GM18867 (cell line): ENCODE measurements around the gene INKA2.

Experiments used
- ATAC-seq: cut with Tn5 transposase; IDR thresholded peaks from one replicate; pipeline ENCODE4 v1.9.1; 2021; ENCODE audit warnings: mild to moderate bottlenecking, moderate library complexity; ENCODE audit not compliant: unreplicated experiment

The INKA2 gene

DNA sequence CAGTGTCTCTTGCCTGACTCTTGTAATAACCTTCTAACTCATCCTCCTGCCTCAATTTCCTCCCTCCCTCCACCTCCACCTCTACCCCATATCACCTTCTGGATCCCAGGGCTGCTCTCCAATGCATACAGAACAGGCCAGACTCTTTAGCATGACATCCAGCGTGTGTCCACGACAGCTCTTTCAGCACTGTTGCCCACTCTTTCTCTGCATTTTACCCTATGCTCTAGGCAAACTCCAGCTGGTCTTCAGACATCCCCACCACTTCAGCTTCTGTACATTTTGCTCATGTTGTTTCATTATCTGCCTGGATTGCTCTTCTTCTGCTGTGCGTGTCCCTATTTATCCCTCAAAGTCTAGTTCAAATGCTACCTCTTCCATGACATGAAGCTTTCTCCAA lies 4.8 kb downstream of the INKA2 start:
- no peak for ATAC-seq

DNA sequence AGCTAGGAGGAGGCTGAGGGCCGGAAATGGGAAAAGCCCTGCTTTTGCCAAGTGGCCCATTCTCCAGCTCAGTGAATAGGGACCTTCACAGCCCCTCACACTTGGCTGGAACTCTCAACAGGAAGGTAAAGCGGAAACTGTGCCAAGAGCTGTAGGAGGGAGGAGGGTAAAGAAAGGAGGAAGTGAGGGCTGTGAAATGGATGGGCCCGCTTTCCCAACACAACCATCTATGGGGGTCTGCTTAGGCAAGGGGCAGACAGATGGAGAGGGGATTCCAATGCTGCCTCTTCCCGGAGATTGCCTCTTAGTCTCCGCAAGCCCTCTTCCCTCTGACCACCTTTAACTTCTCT lies 5.2 kb downstream of the INKA2 start:
- no peak for ATAC-seq

DNA sequence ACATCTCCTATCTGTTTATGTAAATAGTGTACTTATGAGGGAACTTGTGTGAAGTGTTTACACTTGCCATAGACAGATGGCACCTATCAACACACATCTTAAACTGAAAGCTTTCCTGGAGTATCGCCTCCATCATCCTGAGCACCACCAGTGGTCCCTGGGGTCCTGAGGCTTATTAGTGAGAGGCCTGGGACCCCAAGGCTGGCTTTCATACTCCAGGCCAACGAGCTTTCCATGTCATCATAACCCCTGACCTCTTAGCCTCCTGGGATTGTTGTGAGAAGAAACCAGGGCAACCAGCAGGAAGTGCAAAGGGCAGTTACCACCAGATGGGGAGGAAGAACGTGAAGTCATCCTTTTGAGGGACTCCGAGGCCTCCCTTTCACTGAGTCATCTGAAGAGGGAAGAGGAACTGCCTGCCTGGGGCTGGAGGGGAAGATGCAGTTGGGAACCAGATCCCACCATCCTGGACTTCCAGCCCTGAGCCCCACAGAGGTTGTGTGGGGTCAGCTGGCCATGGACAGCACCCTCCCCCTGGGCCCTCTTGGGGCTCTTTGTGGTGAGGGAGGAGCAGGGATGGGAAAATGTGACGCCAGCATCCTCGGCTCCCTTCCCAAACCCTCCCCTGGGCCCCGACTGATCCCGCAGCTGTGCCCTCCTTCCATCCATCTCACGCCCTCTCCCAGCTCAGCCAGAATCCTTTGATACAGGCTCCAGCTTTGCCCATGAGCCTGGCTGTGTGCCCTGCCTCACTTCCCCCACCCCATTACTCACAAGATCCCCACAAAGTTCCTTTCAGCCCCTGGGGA lies 5.8 kb downstream of the INKA2 start:
- ATAC-seq: no peak

DNA sequence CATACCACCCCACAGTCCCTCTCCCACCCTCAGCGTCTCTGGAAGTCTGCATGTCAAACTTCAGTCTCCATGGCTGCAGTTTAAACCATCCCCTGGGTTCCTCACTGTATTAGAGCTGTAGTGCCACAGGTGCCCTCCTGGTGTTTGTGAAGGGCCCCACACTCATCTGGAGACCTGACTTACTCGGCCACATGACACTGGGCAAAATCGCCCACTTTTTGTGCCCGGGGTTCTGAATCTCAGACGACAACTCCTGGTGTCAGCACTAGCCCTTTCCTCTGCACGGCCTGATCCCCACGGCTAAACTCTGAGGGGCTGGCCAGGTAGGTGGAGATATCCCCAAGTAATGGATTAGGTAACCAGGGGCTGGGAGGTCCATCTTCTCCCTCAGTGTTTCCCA lies 6.5 kb downstream of the INKA2 start:
- ATAC-seq: no peak

DNA sequence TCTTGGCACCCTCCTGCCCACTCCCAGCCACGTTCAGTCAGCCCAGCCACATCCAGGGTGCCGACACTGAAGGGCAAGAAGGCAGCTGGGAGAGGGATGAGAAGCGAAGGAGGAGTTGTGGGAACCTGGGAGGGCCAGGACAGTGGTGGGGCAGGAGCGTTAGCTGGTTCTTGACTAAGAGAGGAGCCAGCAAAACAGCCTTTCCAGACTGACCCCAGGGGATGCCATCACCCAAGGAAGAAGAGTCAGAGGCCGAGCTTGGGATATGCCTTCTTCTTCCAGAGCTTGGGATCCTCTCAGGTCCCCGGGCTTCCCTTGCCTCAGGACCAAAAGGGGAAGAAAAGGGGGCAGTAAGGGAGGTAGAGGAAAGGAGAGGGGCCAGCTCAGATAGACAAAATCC lies 7.2 kb downstream of the INKA2 start:
- no peak for ATAC-seq

DNA sequence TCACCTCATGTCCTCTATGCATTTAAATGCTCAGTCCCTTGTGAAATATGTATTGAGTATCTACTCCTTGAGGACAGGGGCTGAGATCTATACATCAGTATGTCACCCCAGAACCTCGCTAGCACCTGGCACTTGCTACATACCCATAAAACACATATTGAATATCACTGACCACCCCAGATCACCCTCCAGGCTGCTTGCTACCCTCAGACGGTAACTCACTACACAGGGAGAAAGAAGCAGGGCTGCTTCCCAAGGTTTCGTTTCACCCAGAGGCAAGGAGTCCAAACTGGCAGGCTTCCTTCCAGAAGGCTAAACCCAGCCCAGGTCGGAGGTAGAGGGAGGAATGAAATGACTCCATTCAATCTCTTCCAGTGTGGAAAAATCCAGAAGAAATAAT lies 8.5 kb downstream of the INKA2 start:
- no peak for ATAC-seq

DNA sequence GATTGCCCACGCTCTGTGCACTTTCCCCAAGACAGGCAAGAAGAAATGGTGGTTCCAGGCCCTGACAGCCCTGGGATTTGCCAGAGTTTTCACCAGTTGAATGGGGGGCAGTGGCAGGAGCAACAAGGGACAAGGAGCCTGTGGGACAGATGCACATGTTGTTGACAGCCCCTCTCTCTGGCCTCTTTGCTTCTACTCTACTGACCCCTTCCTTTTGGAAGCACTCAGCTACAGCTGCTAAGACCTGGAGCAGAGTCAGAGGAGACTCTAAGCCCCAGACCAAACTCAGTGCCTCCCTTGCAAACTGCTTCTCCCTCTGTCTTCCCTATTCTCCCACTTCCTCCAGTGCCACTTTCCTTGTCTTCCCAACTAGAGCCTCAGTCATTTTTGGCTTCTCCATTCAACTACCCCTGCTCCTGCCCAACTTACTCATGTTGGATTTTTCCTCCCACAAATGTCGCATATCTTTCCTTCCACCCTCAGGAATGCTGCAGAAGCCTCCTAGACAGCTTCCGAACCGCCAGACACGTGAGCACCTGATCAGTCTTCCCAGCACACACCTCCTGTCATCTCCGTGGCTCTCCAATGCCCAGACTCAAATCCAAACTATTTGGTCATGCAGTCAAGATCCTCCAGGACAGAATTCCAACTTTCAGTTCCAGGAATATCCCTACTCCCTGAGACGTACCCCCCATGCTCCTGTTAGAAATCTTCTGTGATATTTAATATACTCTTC lies 9.1 kb downstream of the INKA2 start:
- ATAC-seq: no peak

DNA sequence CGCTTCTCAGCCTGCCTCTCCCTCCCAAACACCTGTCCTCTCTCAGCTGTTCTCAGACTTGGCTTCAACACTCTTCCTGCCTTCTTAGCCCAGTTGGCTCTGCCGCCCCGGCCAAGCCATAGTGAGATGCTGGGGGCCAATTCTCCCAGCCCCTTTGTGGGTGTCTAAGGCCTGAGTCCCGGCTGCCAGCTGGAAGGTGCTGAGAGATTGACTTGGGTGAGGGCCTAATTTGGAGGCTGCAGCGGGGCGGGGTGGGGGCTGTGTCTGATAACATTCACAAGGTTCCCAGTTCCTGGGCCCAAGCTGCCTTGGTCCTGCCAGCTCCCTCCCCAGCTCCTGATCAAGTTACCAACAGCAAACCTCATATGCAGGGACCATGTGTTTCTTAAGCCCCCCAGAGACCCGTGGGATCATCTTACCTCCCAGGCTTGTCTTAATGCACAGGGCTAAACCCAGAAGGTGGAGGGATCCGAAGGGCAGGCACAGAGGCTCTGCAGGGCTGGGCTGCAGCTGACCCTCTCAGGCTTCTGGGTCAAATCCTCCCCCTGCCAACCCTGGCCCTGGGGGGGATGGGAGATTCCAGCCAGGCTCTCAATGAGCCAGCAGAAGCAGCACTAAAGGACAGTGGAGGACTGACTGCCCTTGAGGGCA lies 9.8 kb downstream of the INKA2 start:
- no peak for ATAC-seq

DNA sequence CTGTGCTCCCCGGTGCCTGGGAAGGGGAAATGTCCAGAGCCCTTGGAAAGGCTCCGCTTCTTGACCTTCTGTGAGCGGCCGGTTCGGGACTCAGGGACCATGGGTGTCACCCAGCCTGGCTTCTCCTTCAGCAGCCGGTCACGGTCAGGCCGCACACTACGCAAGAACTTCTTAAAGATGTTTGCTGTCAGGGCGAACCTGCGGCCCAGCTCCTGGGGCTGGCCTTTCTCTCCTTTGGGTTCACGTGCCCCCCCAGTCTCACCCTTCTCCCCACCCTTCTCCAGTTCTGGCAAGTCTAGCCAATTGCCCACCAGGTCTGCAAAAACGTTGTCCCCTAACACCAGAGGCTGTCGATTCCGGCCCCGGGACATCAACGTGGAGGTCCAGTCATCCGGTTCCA lies 12.1 kb downstream of the INKA2 start:
- ATAC-seq: no peak

DNA sequence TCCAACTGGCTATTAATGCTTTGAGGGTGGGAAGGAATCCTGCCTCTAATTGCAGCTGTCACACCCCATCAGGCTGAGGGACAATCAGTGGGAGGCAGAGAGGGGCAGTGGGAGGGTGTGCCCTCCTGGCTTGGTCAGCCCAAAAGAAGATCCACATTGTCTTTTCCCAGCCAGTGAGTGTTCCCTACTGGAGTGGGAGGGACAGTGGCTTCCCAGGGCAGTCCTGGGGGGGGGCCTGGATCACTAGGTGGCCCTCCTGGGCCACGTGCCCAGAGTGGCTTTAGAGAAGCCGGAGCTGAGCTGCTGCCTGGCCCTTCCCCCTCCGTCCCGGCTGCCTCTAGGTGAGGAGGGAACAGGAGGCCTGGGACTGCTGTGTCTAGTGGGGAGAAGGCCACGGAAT lies 14.0 kb downstream of the INKA2 start:
- no peak for ATAC-seq

DNA sequence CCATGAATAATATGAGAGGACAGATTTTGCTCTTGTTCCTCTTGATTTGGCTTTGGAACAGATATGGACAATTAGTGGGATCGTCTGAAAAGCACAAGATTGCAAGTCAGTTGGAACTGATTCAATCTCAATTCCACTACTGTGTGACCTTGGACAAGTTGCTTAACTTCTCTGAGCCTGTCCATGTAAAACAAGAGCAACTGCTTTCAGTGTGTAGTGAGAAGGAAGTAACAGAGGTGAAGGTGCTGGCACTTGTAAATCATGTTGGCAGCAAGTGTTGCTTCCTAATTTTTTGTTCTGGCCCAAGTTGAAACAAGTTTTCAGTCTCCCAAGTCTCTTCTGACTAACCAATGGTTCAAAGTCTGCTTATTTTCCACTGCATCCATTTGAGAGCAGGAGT lies 15.3 kb downstream of the INKA2 start:
- ATAC-seq: no peak

DNA sequence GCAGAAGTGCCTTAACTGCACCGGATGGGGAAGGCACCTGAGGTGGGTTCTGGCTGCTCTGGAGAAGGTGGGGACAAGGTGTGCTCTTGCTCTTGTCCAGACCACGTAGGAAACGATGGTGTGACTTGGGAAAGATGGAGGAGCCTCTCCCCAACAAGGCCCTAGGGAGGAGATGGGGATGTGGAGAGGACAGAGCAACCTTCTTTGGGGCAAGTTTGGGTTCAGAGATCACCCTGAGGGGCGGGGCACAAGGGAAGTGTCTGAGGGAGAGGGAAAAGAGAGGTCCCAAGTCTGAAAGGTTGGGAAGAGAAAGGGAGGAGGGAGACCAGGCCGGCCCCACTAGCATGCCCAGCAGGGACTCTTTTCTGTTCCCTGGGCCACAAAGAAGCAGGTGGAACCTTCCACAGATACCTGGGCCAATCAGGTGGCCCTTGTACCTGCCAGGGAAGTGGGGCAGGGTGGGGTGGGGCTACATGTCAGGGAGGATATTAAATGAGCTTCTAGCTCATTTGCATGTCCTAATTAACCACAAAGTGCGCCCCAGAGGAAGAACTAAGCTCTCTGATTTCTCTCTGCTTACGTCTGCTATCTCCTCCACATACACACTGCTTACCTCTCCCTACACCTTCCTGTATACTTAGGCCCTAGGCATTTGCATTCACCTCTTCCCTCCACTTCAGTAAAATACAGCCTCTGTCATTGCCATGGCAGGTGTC lies 15.9 kb downstream of the INKA2 start:
- ATAC-seq: no peak

DNA sequence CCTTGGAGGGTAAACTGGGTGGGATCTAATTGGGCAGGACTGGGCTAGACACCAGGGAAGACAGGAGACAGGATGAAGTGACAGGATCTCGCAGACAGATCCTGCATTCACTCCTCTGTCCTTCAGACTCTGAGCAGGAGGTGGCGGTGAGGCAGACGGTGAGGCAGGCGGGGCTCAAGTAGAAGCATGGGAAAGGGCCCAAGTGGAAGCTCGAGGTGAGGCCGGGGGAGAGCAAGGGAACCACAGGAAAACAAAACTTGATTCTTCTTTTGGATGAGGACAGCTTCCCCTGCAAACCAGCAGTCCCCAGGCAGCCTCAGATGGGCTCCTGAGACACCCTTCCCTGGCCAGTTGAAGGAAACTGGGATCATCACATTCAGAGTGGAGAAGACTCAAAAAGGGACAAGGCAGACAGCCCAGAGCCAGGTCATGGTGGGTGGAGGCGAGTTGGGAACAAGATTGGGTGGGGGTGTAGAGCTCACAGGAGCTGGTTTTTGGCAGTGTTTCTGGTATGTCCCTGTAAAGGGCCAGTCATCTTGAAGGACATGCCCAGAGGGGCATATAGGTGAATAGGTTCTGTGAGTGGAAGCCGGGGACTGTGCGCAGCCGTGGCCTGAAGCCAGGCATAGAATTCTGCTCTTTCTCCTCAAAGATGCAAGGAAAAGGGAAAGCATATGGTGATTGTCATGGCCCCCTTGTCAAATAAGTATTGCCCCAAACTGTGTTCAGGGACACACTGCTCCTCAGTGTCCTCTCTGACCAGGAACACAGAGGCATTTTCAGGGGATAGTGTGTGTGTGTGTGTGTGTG lies 18.0 kb downstream of the INKA2 start:
- ATAC-seq: no peak

DNA sequence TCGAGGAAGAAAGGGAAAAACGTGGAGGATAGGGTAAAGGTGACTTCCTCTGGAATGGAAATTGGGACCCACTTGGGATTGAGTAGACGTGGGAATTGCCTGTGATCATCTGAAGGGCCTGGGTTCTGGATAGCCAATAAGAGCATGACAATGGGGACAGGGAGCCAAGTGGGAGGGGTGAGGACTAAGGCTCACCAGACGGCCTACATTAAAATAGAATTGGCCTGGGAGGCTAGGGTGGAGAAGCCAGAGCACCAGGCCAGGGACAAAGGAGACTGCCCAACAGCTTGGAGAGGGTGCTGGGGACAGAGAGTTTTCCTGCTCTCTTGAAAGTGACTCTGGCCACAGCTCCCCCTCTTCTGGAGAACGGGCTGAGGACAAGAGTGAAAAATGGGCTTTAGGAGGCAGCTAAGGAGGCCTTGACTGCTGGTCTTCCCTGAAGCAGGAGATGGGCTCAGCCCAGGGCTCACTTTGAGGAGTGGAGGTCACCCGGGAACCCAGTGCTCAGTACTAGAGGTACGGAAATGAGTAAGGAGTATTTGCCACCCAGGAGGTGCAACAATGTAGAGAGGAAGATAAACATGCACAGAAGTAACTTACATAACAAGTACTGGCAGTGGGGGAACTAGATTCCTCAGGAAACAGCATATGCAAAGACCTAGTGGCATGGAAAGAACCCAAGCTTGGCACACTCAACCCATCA lies 18.8 kb downstream of the INKA2 start:
- ATAC-seq: no peak

DNA sequence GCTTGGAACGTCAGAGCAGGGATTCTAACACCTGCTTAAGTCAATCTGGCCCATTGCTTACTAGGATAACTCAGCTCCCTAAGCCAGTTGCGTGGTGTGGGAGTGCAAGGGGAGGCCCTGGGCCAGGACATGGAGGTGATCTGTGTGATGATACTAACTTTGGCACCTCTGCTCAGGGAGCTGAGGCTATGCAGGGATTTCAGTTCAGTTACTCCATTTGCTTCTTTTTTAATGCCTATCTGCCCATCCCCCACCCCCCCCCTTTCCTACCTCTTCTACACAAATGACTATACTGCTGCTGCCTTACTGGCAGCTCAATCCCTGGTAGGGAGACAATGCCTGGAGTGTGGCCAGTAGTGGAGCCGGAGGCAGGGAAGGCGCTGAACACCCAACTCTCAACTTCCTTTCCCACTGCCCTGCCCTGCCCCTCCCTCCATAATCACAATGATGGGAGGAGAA lies 19.5 kb downstream of the INKA2 start:
- ATAC-seq: no peak

DNA sequence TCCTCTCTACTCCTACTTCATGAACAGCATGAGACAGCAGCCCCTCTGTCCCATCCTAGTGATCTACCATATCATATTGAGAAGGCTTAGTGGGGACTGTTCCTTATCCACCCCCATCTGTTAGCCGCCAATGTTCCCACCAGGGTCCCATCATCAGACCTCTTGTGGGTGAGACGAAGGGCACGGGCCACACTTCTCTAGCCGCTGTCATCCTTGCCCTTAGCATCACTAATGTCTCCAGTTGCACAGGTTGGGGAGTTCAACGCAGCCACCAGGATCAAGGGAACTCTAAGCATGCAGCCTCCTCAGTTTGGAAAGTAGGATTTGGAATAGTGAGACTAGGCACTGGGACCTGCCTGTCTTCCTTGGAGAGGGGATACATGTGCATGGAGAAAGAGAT lies 20.1 kb downstream of the INKA2 start:
- ATAC-seq: no peak

DNA sequence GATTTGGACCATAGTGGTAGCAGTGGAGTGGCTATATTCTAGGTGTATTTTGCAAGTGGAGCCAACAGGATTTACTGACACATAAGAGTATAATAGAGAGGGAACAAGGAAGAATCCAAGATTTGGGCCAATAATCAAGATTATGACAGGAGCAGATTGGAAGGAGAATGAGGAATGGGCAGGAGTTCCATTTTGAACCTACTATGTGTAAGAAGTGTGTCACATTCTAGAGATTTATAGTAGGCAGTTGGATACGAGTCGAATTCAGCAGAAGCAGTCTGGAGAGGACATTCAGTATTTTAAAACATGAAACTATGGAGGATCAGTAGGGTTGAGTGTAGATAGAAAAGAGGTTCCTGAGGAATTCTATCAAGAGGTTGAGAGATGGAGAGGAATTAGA lies 21.7 kb downstream of the INKA2 start:
- no peak for ATAC-seq

DNA sequence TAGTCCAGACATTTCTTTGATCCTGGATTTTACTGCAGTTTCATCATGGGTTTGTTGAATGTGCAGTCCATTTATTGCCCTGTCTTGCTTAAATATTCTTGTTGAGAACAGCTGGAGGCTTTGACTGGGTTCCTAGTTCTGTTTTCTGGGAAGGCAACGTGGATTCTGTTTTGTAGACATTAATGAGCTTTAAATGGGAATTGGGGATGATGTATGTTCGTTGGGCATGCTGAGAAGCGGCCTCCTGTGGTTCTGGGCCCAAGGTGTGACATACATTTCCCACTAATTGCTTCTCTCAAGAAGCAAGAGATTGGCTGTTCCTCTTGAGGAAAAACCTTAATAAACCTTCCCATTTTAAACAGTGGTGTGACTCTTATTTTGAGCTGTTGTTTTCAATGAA lies 22.9 kb downstream of the INKA2 start:
- no peak for ATAC-seq

DNA sequence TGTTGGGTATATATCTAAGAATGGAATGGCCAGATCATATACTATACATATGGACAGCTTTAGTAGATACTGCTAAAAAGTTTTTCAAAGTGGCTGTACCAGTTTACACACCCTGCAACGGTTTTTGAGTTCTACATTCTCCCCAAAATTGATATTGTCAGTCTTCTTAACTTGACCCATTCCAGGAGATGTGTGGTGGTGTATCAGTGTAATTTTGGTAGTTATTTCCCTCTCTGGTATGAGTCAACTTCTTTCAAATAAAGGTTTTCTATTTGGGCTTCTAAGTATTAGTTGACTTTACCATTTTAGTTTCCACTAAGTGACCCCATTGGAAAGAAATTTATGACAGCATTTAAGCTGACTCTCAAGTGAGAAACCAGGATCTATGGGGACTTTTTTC lies 29.2 kb downstream of the INKA2 start:
- ATAC-seq: no peak

DNA sequence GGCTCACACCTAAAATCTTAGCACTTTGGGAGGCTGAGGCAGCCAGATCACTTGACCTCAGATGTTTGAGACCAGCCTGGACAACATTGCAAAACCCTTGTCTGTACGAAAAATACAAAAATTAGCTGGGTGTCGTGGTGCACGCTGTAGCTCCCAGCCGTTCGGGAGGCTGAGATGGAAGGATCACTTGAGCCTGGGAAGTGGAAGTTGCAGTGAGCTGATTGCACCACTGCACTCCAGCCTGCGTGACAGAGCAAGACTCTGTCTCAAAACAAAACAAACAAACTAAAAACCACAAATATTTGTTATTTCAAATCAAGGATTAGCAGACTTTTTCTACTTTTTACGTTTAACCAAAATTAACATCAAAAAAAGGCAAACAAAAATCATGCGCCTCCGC lies 31.3 kb downstream of the INKA2 start:
- ATAC-seq: no peak
